Renal cortex interstitium (tissue), 11 donors: ENCODE data around the gene MROH2A. TPM values are rescaled to one million over a fixed set of nuclear protein-coding genes. Genes with fewer than 3 reads are reported as not detected.
"Not testable (repeated sequence)": the region's sequence is repeated elsewhere in the genome, so short reads cannot be mapped to it uniquely, and the experiment has no call there.

Experiments used
- DNase-seq, 11 donors: peaks; one replicate each; pipeline ENCODE4 v3.0.0-alpha.2; 2013; ENCODE audit warnings: low read depth in 9 of 11, low spot score in 4 of 11; ENCODE audit errors: extremely low read depth in 1 of 11
- polyA plus RNA-seq, 3 donors: library from polyadenylated mRNA; unstranded; fragments of 120-200 nt; gene quantifications; one replicate each; pipeline ENCODE4 v1.2.1, GENCODE V29; 2013; ENCODE audit not compliant: insufficient read length in 3 of 3

MROH2A gene
- polyA plus RNA-seq, 3 donors = 0.26 to 0.27 TPM; not detected in 1

DNA sequence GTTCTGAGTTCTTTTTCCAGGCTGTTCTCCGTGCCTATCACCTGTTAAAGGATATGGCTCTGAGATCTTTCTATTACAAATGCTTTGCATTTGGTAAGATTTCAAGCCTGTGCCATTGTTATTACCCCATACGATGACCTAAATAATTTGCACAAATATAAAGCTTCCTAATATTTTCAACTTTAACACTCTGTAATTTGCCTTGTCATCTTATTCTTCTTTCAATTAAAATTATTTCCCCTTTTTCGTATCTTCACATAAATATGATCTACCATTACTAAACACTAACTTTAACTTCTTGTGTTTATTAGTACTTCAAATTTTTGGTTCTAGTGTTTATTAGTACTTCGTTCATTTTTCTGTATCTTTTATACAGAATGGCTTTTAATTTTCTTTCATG, 93.3 kb downstream of the MROH2A start:
- no peak for DNase-seq

DNA sequence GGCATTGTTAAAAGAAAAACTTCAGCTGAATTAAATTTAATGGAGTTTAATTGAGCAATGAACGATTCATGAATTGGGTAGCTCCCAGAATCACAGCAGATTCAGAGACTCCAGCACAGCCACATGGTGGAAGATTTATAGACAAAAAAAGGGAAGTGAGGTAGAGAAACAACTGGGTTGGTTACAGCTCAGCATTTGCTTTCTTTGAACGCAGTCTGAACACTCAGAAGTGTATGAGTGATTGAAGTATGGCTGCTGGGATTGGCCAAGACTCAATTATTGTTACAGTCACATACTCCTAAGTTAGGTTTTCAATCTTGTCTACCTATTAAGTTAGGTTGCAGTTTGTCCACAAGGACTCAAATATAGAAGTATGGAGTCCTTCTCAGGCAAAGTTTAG, 94.0 kb downstream of the MROH2A start:
- not testable (repeated sequence) for DNase-seq

DNA sequence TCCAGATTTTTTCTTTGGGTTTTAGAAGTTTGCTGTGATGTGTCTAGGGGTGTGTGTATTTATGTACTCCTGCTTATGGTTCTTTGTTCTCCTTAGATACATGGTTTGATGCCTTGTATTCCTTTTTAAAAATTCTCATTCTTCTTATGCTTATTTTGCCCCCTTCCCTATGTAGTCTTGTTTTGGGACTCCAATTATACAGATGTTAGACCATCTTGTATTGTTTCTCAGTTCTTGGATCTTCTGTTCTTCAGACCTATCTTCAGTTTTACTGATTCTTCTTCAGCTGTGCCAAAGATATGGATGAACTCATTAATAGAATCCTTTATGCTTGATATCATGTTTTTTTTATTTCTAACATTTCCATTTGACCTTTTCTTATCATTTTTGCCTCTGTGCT, 104.2 kb downstream of the MROH2A start:
- no peak for DNase-seq

Other genes starting within 250 kb of the MROH2A start
- gene USP40, start 211.5 kb upstream of the MROH2A start, polyA plus RNA-seq = 10 to 100 TPM; 45.9 to 64.2 (median 48.7) TPM
- not detected for gene UGT1A8, start 160.7 kb upstream of the MROH2A start, polyA plus RNA-seq
- not detected for gene UGT1A10, start 141.9 kb upstream of the MROH2A start, polyA plus RNA-seq
- gene UGT1A9, start 106.4 kb upstream of the MROH2A start, polyA plus RNA-seq = 1 to 10 TPM; 6.2 to 7.8 (median 7.0) TPM
- under 1 TPM in 1 of 3 donors, not detected in 2; 0.09 TPM for gene UGT1A7, start 96.4 kb upstream of the MROH2A start, polyA plus RNA-seq
- 1 to 10 TPM; 2.5 to 4.3 (median 3.2) TPM for gene UGT1A6, start 85.4 kb upstream of the MROH2A start, polyA plus RNA-seq
- not detected for gene UGT1A5, start 65.4 kb upstream of the MROH2A start, polyA plus RNA-seq
- not detected for gene UGT1A4, start 59.6 kb upstream of the MROH2A start, polyA plus RNA-seq
- gene UGT1A3, start 49.3 kb upstream of the MROH2A start, polyA plus RNA-seq = not detected
- gene UGT1A1, start 18.1 kb upstream of the MROH2A start, polyA plus RNA-seq = under 1 TPM; 0.23 to 0.56 (median 0.24) TPM
- gene HJURP, start 76.2 kb downstream of the MROH2A start, polyA plus RNA-seq = 10 to 100 TPM; 23.2 to 25.0 (median 24.1) TPM
- gene TRPM8, start 139.0 kb downstream of the MROH2A start, polyA plus RNA-seq = under 1 TPM in 1 of 3 donors, not detected in 2; 0.56 TPM